GM23248 (cell line): Measurements from ENCODE around the gene ZC3H11A.
"Not testable (repeated sequence)": the region's sequence is repeated elsewhere in the genome, so short reads cannot be mapped to it uniquely, and the experiment has no call there.

Experiments used
- EZH2 ChIP-seq: fragments of 200-600 bp; sonication (generic); IDR thresholded peaks from 2 replicates; pipeline ENCODE4 v1.6.1; 2018; ENCODE audit warnings: antibody characterized with exemption, mild to moderate bottlenecking; ENCODE audit not compliant: insufficient read depth, poor library complexity, severe bottlenecking
- EZH2phosphoT487 ChIP-seq: fragments of 200-600 bp; sonication (generic); IDR thresholded peaks from 2 replicates; pipeline ENCODE4 v1.6.1; 2018; ENCODE audit warnings: antibody characterized with exemption, moderate library complexity, mild to moderate bottlenecking, low read depth; ENCODE audit not compliant: insufficient read depth

DNA sequence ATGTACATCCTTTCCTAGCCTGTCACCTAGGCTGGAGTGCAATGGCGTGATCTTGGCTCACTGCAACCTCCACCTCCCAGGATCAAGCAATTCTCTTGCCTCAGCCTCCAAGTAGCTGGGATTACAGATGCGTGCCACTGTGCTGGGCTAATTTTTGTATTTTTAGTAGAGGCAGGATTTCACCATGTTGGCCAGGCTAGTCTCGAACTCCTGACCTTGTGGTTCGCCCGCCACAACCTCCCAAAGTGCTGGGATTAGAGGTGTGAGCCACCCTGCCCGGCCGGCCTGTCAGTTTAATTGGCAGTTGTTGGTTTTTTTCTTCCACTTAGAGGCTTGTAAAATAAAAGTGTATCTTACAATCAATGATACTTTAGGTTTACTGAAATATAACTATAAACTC, 1.9 kb upstream of the ZC3H11A start:
- TF ChIP-seq EZH2, EZH2phosphoT487: not testable (repeated sequence)
